Measurements from ENCODE around the gene ENDOU. TPM values are rescaled to one million over a fixed set of nuclear protein-coding genes. Genes with fewer than 3 reads are reported as not detected.

Gene ENDOU
- total RNA-seq, 1 donor from 2014 or later = not detected

DNA sequence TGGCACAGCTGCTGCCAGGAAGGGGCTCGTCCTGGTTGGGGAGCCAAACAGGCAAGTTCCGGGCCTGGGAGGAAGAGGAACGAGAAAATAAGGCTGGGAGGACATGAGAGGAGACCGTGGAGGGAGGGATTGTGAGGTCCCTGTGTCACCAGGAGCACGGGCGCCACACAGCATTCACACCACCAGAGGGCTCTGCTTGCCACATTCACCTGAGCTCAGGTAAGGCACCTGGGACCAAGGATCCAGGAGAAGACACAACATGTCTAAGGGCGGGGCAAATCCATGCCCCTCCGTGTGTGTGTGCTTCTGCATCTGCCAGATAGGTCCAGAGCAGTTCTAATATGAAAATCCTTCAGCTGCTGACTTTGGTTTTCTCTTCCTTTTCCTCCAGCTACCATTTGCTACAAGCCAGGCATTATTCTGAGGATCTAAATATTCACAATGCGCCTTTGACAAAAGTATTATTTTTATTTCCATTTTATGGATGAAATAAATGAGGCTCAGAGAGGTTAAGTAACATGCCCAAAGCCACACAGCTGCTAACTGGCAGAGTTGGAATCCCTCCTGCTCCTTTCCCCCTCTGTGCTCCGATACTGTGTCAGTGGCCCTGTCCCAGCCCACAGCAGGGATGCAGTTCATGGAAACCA lies 18.8 kb upstream of the ENDOU start:
- DNase-seq (ENCODE audit: low spot score) = peak; percentile 71

DNA sequence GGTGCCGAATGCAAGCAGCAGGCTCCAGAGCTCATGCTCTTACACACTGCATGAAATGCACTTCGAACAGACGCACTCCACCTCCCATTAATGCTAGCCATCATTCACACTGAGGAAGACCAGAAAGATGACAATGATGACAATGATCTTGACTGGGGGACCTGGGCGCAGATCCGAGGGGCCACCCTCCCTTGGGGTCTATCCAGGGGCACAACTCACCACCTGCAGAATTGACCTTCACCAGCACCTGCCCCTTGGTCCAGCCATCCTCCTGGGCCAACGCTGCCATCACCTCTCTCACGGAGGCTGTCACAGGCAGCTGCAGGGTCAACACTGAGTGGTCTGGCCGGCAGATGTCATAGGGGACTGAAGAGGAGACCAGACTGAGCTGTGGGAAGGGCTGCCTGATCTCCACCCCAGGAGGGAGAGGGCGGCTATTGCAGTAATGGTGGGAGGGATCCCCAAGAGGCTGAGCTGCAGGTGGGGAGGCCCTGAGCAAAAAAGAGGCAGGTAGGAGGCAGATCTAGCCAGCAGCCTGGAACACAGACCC lies 18.1 kb upstream of the ENDOU start:
- no peak for DNase-seq (ENCODE audit: low spot score)

DNA sequence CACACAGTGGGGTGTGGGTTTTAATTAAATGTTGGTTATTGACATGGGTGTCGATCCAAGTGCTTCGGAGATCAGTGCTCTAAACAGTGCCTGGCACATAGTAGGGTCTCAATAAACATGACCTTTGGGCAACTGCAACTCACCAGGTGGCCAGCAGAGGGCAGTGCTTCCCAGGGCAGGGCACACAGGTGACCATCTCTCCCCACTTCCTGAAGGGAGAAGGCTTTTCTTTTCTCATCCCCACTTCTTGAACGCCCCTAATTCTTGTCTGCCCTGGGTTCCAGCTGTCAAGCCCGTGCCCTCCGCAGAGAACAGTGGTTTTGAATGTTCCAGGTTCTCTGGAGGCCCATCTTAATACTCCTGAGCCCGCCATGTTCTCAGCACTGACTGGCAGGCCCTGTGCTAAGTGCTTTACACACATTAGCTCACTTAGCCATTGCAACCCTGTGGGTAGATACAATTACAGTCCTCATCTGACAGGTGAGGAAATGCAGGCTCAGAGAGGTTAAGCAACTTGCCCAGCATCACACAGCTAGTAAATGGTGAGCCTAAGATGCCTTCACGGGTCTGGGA lies 17.0 kb upstream of the ENDOU start:
- DNase-seq (ENCODE audit: low spot score) = no peak

DNA sequence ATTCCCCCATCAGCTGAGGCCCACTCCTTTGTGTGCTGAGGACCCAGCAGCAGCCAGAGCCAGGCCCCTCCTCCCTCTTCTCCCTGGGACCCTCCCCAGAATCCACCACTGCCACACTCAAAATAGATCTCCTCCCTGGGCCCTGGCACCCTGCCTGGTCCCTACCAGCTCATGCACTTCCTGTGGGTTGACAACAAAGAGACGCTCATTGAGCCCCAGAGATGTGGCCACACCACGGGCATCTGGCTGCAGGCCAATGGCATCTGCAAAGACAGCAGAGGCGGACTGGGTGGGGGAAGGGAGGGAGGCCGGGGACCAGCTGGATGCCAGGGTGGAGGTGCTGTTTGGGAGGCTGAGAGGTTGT lies 16.0 kb upstream of the ENDOU start:
- DNase-seq (ENCODE audit: low spot score) = peak; percentile 73

DNA sequence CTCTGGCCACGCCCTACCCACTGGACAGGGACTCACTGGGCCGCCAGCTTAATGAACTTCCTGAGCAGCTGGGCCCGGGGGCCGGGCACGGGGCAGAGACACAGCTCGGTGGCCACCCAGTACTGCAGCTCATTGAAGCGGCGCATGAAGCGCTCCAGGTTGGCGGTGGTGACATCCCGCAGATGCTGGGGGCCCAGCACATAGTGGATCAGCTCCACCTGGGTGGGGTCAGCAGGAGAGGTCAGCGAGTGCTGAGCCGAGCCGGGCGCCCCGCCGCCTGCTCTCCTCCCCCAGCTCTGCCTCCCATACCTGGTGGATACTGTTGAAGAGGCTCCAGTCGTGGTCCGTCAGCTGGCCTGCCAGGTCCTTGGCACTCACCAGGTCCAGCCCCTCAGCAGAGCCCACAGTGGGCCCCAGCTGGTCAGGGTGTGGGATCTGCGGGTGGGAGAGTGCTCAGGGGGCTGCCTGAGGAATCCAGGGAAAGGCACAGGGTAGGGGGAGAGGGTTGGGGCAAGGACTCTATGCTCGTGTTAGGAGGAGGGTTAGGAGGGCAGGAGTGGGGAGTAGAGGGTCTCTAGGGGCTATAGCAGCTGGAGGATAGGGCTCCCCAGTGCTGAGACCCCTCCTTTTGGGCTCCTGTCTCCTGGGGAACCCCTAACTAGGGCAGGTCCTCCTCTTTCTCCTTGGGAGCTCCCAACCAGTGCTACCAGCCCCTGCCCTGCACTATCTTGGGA lies 15.5 kb upstream of the ENDOU start:
- no peak for DNase-seq (ENCODE audit: low spot score)

DNA sequence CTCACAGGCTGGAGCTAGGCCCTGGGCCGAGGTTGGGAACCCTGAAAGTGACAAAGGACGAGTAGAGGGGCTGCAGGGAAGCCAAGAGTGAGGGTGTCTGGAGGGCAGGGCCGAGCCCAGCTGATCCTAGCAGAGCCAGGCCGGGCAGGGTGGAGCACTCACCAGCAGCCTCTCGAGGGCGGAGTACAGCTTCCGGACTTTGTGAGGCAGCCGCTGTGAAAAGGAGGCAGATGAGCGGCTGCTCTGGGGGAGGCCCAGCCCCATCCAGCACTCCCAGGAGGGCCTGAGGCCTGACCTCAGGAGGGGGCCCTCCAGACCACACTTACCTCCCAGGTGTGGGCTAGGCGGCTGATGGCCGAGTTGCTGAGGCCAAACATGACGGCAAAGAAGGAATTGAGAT lies 14.7 kb upstream of the ENDOU start:
- DNase-seq (ENCODE audit: low spot score) = no peak

GRCh38 chr12:47739297-47739696 lies 14.0 kb upstream of the ENDOU start:
- DNase-seq (ENCODE audit: low spot score) = no peak

GRCh38 chr12:47737936-47738594 lies 12.8 kb upstream of the ENDOU start:
- DNase-seq (ENCODE audit: low spot score) = no peak

DNA sequence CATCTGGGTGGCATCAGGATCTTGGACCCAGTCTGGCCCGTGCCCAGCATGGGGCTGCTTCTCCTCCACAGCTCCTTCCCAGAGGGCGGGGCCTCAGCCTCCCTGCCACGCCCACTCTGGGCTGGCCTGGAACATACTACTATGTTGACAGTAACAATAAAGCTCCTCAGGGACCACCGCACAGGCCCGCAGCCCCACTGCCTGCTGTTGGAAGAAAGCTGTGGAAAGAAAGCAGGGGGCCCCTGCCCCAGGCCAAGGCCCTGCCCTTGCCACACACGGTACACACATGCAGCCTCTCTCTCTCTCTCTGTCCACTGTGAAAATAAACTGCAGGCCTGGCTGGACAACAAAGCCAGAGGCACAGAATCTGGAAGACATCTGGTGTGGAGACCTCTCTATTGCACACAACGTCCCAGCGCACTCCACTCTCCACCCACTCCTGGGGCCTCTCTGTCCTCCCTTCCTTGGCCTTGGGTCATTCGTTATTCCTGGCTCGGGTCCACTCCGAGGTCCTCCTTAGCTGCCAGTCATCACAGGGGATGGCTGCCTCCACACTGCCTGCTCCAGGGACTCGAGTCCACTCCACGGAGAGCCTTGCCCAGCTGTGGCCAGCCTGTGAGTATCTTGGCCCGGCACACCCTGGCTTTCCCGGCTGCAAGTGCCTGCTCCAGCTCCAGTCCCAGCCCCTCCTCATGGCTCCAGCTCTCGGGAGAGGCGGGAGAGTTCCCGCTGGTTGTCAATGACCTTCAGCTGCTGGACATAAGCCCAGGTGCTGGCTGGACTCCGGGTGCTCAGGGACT lies 11.8 kb upstream of the ENDOU start:
- DNase-seq (ENCODE audit: low spot score) = peak; percentile 79

DNA sequence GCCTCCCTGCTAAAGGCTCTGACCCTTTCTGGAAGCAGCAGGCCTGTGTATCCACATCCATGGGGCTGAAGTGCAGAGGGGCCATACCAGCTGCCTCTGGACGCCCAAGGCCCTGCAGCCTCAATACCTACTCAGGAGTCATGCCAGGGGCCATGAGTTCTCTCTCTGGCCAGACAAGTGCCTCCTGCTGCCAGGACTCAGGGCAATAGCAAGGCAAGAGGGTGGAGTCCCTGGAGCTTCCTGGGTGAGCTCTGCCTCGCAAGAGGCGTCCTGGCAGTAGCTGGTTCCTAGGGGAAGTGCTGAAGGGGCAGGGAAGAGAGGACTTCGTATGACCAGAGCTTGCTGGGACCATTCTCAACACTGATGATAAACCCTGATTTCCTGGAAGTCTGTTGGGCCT lies 10.9 kb upstream of the ENDOU start:
- no peak for DNase-seq (ENCODE audit: low spot score)

- no peak for DNase-seq (ENCODE audit: low spot score)
These were observed 10.4 kb upstream of the ENDOU start for GRCh38 chr12:47735649-47736048.

- no peak for DNase-seq (ENCODE audit: low spot score)
These were observed 9.6 kb upstream of the ENDOU start for GRCh38 chr12:47734725-47735480.

- DNase-seq (ENCODE audit: low spot score) = no peak
These were observed 7.9 kb upstream of the ENDOU start for GRCh38 chr12:47733142-47733541.

DNA sequence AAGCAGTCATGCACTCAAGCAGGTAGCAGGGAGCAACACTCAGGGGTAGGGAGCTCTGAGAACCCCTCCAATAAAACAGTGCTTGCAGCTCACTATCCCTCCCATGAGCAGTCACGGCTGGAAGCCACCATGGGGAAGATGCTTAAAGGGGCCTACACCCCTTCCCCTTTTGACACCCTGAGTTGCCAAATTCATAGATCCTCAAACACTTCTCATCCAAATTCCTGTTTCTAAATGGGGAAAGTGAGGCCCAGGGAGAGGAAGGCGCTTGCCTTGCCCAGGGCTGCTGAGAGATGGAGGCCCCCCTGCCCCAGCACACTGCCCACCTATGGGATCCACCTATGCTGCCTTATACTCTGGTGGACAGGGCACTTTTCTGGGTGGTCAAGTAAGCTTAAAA lies 7.2 kb upstream of the ENDOU start:
- no peak for DNase-seq (ENCODE audit: low spot score)

DNA sequence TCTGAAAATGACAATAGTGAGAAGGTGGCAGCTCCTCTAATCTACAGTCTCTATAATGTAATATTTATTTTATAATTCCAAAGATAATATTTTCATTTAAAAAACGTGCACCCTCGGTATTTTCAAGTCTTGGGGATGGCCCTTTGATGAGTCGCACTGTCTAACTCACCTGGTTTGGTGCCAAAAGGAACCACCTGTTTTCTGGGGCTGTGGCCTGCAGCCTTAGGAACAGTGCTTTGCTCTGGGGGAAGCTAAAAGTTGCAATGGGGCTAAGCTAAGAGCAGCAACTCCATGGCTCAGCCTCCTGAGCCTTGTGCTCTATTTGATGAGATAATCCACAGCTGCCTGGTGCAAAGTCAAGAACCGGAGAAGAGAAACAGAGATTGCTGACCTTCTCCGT lies 6.4 kb upstream of the ENDOU start:
- no peak for DNase-seq (ENCODE audit: low spot score)

GRCh38 chr12:47730341-47730744 lies 5.1 kb upstream of the ENDOU start:
- DNase-seq (ENCODE audit: low spot score) = no peak

DNA sequence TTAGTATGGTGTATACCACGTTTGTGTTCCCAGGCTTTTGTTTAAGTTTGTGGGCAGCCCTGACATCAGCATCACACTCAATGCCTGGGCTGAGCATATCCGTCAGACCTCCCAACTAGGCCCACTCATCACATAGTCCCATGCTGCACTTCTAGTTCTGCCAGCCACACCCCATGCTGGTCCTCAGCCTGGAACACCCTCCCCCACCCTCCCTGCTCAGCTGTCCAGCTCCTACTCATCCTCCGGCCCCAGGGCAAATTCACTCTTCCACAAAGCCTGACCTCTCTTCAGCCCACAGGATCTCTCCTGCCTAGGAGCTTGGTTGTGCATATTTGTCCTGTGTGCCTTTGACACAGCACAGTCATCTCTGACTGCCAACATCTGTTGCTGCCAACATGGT lies 3.9 kb upstream of the ENDOU start:
- no peak for DNase-seq (ENCODE audit: low spot score)

- DNase-seq (ENCODE audit: low spot score) = no peak
These were observed 603 bp upstream of the ENDOU start for GRCh38 chr12:47725893-47726292.

GRCh38 chr12:47722941-47723631 lies 2.2 kb downstream of the ENDOU start:
- no peak for DNase-seq (ENCODE audit: low spot score)

GRCh38 chr12:47722136-47722834 lies 3.0 kb downstream of the ENDOU start:
- DNase-seq (ENCODE audit: low spot score) = no peak
